ENCODE measurements around the gene FAM114A2. TPM values are rescaled to one million over a fixed set of nuclear protein-coding genes. Genes with fewer than 3 reads are reported as not detected.
"Not testable (repeated sequence)": the region's sequence is repeated elsewhere in the genome, so short reads cannot be mapped to it uniquely, and the experiment has no call there.

Gene FAM114A2
- 31.9 and 39.0 TPM in 2 replicates for total RNA-seq

DNA sequence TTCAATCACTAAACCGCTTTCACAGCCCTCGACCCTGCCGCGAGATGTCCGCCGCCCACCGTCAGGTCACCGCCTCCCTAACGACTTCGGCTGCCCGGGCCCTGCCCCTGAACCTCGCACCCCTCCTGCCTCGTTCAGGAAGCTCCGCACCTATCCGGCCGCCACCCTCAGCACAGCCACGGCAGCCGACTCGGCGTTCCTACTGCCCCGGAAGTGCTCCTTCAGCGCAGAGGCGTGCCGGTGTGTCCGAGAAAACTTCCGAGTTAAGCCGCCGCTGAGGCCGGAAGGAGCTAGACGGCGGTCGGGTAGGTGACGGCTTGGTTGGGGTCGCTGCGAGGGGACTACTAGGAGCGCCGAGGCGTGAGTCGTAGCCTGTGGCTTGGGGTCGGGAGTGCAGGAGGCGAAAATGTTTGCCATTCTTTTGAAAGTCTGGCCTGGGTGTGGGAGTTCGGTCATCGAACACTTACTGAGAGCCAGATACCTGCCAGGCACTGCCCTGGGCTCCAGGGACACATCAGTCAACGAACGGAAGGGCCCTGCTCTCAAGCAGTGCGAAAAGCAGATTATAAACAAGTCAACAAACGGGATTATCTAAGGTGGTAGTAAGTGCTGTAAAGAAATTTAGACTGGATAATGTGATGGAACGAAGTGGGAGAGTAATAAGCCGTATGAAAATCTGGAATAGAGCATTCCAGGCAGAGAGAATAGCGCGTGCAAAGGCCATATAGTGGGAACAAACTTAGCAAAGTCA, at the start of gene FAM114A2, which contains the start of gene MFAP3:
Gene FAM114A2 (minus strand): TSS at position 204 of the 751 bp plus-strand sequence. CDS start 3,957 bp downstream, outside the sequence.
Gene MFAP3 (plus strand): TSS at position 261 of the 751 bp plus-strand sequence. CDS start 10,756 bp downstream, outside the sequence.
- peak; percentile 63 for DNase-seq (ENCODE audit: low read depth, low spot score)

DNA sequence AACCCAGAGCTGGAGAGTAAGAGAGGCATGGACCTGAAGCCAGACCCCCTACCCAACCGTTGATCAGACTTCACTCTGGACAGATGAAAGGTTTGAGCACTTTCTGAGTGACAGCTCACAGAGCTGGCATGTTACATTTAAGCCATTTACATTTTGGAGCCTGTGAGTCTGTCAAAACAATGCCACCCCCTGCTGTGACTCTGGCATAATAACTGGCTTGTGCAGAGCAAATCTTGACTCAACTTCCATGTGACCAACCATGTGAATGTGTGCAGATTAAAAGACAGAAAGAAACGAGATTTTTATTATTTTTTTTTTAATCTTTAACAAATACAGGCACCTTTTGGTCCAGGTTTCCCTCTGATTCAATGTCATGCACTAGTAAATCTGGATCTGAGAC, 48.5 kb upstream of the FAM114A2 start:
- no peak for DNase-seq (ENCODE audit: low read depth, low spot score)

DNA sequence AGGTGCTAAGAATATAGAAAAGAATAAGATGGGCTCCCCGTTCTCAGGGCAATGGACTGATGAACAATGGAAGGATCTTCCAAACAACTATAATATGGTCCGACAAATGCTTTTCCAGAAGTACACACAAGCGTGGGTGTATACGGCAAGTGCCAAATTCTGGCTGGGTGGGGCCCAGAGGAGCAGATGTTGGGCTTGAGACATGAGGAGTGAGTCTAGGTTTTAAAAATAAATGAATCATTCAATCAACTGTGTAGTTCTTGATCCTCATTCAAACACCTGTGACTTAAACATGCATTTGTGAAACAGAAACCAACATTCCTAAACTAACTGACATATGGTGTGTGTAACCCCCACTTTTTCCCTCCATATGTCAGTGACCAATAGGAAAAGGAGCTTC, 47.9 kb upstream of the FAM114A2 start:
- no peak for DNase-seq (ENCODE audit: low read depth, low spot score)

DNA sequence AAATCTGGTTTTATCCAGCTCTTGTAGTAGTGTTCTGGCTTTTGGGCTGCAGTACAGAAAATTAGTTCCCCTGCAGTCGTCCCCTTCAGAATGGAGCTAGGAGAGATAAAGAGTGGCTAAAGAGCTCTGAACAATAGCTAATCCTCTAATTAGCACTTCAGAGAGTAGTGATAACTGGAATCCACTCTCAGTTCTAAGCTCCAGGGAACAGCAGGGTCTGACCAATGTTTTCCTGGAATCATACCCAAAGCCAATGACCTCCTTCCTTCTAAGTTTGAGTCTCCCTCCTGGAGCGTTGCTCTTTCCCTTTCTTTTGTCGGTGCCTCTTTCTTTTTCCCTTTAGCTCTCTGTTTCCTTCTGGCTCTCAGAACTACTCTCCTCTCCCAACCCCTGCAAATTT, 47.4 kb upstream of the FAM114A2 start:
- DNase-seq (ENCODE audit: low read depth, low spot score) = no peak

DNA sequence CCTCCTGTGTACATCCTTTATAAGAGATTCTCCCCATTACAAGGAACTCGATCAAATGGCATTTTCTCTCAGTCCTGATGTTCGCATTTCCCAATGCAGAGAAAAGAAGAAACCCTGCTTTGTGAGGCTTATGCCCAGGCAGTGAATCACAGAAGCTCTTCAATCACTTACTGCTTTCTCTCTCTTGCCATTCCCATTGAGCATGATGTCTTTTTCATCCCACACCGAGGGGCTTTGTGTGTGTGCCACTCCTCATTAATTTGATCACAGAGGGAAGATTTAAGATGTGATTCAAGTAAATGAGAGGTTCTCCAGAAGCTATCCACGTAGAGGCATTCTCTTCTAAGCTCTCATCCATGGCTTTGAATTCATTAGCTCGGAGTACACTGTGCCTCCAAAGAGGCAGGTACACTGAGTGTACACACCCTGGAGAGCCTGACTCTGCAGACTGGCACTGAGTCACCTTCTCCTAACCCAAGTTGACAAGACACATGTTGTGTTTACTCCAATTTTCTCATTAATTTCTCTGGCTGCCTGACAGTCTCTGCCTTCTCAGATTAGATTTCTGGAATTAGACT, 45.4 kb upstream of the FAM114A2 start:
- no peak for DNase-seq (ENCODE audit: low read depth, low spot score)

DNA sequence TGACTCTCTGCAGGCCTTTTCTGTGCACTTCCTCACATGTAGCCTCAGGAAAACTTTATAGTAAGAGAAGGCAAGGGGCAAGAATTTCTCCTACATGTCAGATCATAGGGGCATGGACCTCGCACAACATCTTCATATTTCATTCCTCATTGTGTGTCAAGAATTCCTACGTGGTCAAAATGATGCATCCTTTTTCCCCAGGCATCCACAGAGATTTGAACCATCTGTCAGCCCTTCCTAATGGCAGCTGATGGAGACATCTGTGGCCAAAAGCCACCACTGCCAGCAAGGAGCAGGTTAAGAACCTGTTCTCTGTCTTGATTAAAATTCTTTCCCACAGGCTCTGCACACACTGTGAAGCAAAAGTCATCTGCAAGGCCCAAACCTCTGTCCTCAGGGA, 42.5 kb upstream of the FAM114A2 start:
- DNase-seq (ENCODE audit: low read depth, low spot score) = no peak

DNA sequence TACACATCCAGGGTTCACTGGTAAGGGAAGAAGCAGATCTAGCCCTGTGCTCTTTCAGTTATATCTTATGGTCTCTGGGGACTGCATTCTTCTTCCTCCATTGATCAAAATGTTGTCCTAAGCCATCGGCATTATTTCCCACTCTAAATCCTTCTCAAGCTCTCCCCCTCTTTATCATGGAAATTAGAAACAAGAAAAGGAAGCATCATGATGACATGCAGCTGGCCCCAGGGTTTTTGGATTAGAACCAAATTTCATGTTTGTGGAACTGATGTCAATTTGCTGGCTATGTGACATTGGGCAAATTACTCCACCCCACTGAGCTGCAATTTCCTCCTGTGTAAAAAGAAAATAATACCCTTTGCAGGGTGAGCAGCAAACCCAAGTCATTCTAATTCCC, 39.6 kb upstream of the FAM114A2 start:
- no peak for DNase-seq (ENCODE audit: low read depth, low spot score)

DNA sequence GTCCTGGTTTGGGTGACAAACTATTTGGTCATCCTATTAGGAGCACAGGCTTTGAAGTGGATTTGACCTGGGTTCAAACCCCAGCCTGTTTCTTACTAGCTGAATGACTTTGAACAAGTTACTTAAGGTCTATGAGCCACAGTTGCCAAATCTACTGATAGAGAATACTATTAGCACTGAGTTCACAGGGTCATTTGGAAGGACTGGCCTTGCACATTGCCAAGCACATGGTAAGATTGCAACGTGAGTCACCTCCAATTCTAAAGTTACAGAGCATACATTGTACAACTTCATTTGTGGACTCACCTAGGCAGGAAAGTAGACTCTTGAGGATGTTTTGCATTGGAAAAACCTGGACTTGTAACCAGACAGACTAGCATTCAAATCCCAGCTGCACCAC, 39.0 kb upstream of the FAM114A2 start:
- DNase-seq (ENCODE audit: low read depth, low spot score) = no peak

DNA sequence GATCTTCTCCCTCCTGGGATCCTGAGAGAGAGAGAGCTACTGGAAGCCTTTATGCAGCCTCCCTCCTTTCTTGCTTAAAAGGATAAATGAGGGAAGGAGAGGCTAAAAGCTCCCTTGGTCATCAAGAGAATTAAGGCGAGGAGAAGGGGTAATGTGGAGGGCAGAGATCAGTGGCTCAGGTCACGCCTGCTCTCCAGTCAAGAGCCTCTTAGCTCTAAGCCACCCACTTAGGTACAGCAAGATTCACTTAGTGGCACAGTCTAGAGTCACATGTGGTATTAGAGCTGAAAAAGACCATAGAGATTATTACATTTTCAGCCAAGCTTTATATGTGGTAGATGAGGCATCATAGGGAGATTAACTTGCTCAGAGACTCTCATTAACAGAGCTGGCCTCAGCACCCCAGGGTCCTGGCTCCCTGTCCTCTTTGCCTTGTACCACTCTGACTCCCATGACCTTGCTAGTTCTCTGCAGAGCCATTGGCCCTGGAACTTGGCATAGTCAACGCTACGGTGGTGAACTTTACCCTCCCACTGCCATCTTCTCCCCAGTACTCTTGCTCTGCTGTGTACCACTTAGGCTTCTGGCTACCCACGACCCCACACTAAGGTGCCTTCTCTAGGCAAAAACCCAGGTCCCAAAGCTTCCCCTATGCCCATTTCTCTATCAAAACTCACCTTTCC, 37.7 kb upstream of the FAM114A2 start:
- DNase-seq (ENCODE audit: low read depth, low spot score) = no peak

DNA sequence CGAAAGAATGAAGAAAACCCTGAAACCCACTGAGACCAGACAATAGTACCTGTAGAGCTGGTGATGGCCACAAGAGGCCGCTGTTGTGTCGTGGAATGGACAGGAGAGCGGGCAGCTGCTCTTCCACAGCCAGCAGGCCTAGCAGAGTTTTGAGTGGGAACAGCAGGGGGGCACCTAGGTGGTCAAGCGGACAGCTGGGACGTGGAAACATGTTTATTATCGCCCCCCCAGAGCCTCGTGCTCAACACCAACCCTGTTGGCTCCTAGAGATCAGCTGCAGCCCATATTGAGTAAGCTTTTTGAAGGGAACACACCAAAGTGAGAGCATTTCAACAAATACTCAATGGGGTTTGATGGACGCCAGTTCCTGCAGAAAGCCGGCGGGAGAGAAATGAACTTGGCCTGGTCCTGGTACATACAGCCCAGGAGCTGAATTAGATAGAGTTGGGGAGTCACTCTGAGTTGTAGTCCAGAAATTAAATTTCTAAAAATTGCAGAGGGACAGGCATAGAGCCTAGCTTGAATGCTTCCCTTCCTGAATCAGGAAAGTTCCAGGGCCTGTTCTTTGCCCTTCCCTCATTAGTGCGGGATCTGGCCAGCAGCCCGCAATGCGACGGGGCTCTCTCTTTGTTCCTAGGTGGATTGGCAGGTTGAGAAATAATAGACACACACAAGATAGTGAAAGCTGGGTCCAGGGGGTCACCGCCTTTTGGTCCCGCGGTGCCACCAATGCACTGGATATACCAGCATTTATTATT, 33.9 kb upstream of the FAM114A2 start:
- peak; percentile 15 for DNase-seq (ENCODE audit: low read depth, low spot score)

DNA sequence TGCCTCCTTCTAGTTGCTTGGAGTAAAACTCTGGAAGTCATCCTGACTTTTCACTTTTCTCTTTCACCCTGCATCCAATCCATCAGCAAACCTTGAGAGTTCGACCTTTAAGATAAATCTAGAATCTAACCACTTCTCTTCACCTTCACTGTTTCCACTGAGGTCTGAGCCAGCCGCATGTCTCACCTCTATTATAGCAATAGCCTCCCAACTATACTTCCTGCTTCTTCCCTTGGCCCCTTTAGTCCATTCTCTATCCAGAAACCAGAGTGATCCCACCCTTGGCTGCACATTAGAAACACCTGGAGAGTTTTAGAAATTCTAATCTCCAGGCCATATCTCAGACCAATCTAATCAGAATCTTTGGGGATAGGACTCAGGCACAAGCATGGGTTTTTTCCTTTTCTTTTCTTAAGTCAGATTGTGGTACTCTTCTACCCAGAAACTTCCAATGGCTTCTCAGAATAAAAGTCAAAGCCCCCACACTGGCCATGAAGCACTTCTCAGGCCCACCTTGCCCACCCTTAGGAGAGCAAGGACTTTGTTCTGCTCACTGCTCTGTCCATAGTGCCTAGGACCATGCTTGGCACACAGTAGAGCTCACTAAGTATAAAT, 33.2 kb upstream of the FAM114A2 start:
- DNase-seq (ENCODE audit: low read depth, low spot score) = no peak

DNA sequence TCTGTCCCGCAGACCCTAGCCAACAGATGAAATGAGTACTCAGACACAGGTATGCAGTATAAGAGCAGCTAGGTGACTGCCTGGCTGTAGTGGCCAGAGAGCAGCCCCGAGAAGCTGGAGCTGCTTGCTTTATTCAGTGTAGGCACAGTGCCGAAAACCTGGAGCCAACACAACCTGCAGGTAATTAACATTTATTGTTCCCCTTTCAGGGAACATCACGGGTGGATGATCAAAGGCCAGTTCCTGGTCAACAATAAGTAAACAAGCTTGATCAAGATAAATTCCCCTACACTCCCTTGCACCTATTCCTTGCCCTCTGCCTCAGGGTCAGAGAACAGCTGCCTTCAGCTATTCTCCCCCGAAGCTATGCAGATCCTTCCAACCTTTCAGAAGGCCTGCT, 31.1 kb upstream of the FAM114A2 start:
- not testable (repeated sequence) for DNase-seq (ENCODE audit: low read depth, low spot score)

DNA sequence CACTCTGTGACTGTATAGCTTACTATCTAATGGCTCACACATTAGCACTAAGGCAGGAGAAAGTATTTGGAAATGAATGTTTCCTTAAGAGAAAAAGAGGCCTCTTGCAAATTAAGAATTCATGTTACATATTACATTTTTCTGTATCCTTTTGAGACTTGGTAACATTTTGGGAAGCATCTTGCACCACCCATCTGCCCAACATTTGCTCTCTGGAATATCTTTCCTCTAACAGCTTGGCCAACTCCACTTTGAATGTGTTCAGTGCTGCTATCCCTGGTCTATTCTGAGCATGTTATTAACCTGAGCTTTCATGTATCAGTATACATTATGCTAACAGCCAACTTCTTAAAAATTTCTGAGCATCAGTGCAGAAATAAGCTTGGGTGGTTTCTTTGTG, 27.3 kb upstream of the FAM114A2 start:
- no peak for DNase-seq (ENCODE audit: low read depth, low spot score)

DNA sequence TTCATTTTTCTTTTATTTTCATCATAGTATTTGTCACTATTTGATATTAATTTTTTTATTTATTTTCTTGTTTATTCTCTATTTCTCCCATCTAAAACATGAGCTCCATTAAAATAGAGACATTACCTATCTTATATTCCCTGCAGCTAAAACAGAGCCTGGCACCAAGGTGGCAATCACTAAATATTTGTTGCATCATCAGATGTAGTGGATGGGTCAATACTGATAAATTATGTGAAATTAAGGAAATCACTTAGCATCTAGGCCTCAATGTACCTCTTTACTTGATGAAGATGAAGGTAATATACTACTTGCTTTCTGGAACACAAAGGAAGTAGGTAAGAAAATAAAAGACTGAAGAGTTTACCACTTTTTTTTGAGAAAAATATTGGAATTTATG, 24.7 kb upstream of the FAM114A2 start:
- DNase-seq (ENCODE audit: low read depth, low spot score) = no peak

DNA sequence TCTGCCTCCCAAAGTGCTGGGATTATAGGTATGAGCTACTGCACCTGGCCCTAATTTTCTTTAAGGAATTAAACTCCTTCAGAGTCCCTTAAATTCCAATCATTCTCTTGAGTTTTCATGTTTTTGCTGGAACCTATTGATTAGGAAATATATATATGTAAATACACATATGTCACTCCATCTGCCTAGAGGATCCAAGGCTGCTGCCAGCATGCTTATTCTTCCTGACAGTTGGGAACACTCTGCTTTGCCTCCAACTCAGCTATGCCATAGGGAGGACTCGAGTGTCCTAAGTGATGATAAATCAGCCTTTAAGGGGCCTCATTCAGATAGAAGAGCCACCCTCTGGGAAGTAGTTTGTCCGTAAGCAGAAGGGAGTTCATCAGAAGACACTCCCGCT, 21.9 kb upstream of the FAM114A2 start:
- DNase-seq (ENCODE audit: low read depth, low spot score) = no peak

DNA sequence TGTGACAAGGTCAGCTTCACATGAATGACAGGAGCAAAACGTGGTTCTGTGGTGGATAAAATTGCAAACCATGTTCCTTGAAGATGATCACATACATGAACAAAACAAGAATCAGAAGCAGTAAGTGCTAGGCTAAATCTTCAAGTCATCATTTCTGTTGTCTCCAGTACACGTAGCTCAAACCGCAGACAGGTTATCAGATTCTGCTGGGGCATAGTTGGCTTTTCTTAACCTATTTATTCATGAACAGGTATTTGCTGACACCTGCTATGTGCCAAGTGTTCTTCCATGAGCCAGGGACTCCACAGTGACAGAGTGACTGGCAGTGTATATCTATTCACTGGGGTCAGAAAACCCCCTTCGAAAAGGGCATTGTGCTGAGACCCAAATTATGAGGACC, 20.9 kb upstream of the FAM114A2 start:
- no peak for DNase-seq (ENCODE audit: low read depth, low spot score)

DNA sequence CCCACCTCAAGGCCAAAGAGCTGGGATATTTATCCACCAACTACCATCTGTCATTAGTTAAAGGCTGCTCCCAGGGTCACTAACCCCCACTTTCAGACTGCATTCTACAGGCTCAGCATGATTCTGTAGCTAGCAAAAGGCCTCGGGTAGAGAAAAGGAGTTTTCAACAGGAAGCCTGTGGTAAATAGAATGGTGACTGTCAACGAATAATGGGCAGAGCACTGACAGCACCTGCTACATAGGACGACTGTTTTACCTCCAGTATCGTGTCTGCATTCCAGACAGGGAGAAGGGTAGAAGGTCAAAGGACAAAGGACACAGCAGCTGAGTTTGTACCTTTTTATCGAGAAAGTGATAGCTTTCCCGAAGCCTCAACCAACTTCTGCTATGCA, 20.3 kb upstream of the FAM114A2 start:
- no peak for DNase-seq (ENCODE audit: low read depth, low spot score)

DNA sequence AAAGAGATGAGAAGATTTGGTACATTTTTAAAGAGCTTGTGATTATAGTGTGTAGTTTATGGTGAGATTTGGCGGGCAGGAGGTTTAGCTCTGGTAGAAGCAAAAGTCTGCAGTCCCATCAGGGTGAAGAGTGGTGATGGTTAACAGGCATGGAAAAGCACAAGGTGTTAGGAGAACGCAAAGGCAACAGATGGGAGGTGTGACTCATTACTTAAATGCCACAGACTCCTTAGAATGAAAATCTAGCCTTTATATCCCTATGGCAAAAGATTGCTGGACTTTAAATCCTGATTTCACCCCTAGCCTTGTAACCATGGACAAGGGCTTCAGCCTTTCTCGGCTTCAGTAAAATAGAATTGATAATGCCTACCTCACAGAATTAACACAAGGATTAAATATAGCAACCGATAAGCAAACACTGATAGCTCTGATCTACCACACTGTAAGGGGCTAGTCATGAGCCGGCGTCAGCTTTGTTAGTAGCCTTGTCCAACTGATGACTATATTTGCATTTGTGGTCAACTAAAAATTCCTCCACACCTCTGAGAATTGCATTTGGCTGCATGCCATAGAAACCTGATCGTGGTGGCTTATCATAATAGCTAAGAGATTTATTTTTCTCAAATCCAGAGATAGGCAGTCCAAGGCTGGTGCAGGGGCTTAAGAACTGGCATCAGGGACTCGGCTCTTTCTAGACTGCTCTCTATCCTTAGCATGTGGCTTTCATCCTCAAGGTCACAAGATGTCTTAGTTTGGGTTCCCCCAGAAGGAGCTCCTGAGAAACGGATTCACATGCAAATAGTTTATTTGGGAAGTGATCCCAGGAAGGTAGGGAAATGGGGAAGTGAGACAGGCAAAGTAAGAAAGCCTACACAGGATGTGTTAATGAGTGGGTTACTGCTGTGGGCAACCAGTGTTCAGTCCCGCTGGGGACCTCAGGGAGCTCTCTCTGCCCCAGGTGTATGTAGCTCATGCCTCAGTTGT, 19.6 kb upstream of the FAM114A2 start:
- DNase-seq (ENCODE audit: low read depth, low spot score) = no peak

DNA sequence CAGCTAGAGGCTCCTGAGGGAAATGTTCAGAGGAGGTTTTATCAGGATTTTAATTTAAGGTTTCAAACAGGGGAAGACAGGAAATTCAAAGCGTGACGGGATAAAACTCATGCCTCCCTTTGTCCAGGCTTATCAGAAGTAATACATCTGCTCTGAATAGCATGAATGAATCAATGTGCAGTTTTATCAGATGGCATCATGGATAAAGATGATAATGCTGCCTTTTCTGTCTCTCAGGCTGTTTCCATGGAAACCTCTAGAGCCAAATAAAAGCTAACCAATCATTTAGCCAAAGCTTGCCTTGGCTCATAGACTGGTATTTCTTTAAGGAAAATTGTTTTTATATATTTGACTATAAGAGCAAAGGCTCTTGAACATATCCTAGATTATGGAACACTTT, 16.5 kb upstream of the FAM114A2 start:
- no peak for DNase-seq (ENCODE audit: low read depth, low spot score)

DNA sequence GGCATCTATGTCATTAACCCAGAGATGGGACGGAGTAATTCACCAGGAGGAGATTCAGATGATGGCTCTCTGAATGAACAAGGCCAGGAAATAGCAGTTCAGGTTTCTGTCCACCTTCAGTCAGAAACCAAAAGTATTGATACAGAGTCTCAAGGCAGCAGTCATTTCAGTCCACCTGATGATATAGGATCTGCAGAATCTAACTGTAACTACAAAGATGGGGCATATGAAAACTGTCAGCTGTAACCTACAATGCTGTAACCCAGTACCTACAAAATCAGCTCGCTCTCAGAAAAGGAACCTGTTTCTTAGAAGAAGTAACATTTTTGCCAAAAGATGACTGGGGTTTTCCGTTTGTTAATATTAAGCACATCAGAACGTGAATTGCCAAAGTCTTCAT, 14.8 kb upstream of the FAM114A2 start:
- no peak for DNase-seq (ENCODE audit: low read depth, low spot score)
